OCI-LY7 (cell line): ENCODE measurements around the gene LILRA2.

Experiments used
- EZH2phosphoT487 ChIP-seq: fragments of 200-600 bp; sonication (generic); IDR thresholded peaks from 2 replicates; pipeline ENCODE4 v1.6.1; 2018; ENCODE audit warnings: low read depth, borderline replicate concordance, mild to moderate bottlenecking, mixed run types, antibody characterized with exemption, low read length, moderate library complexity, mixed read lengths
- TF ChIP-seq, protein P1 (sequence below): fragments of 200-600 bp; sonication (generic); conservative IDR thresholded peaks from 2 replicates; pipeline ENCODE4 v1.5.1; 2014; ENCODE audit warnings: mild to moderate bottlenecking, antibody characterized with exemption, low read length, moderate library complexity, mixed read lengths

DNA sequence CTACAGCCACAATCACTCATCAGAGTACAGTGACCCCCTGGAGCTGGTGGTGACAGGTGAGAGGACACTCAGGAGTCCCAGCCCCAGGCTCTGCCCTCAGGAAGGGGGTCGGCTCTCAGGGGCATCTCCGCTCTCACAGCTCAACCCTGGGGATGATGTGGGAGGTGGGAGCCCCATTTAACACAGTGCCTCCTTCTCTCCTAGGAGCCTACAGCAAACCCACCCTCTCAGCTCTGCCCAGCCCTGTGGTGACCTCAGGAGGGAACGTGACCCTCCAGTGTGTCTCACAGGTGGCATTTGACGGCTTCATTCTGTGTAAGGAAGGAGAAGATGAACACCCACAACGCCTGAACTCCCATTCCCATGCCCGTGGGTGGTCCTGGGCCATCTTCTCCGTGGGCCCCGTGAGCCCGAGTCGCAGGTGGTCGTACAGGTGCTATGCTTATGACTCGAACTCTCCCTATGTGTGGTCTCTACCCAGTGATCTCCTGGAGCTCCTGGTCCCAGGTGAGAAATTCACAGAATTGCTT is 1.0 kb downstream of the LILRA2 start:
- TF ChIP-seq, protein P1, sequence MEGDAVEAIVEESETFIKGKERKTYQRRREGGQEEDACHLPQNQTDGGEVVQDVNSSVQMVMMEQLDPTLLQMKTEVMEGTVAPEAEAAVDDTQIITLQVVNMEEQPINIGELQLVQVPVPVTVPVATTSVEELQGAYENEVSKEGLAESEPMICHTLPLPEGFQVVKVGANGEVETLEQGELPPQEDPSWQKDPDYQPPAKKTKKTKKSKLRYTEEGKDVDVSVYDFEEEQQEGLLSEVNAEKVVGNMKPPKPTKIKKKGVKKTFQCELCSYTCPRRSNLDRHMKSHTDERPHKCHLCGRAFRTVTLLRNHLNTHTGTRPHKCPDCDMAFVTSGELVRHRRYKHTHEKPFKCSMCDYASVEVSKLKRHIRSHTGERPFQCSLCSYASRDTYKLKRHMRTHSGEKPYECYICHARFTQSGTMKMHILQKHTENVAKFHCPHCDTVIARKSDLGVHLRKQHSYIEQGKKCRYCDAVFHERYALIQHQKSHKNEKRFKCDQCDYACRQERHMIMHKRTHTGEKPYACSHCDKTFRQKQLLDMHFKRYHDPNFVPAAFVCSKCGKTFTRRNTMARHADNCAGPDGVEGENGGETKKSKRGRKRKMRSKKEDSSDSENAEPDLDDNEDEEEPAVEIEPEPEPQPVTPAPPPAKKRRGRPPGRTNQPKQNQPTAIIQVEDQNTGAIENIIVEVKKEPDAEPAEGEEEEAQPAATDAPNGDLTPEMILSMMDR = no peak
- no peak for TF ChIP-seq EZH2phosphoT487
